Esophagus muscularis mucosa (tissue), 4 donors: Measurements from ENCODE around the gene NINJ2. TPM values are rescaled to one million over a fixed set of nuclear protein-coding genes. Genes with fewer than 3 reads are reported as not detected.

ENCODE experiments used
- DNase-seq: peaks from one replicate; pipeline ENCODE4 v3.0.0-alpha.2; 2017; ENCODE audit errors: extremely low spot score
- H3K27ac ChIP-seq, 4 donors: fragments of 200-600 bp; sonication (generic); replicated peaks in 1 of 4; 1 replicate in 3 of 4; 2 replicates in 1 of 4; pipeline ENCODE4 v1.5.1; 2016 to 2019; ENCODE audit warnings: mild to moderate bottlenecking in 1 of 4
- H3K27me3 ChIP-seq, 4 donors: fragments of 200-600 bp; sonication (generic); one replicate each; pipeline versions ENCODE4 v1.5.1 to v1.6.0; 2016 to 2019
- H3K36me3 ChIP-seq, 4 donors: fragments of 200-600 bp; sonication (generic); one replicate each; pipeline ENCODE4 v1.5.1; 2016 to 2019
- H3K4me1 ChIP-seq, 4 donors: fragments of 200-600 bp; sonication (generic); one replicate each; pipeline ENCODE4 v1.5.1; 2016 to 2019
- H3K4me3 ChIP-seq, 4 donors: fragments of 200-600 bp; sonication (generic); 1 replicate in 2 of 4; 2 replicates in 2 of 4; pipeline ENCODE4 v1.5.1; 2016 to 2019; ENCODE audit warnings: mild to moderate bottlenecking in 4 of 4, moderate library complexity in 1 of 4
- H3K9me3 ChIP-seq, 4 donors: fragments of 200-600 bp; sonication (generic); 1 replicate in 3 of 4; 2 replicates in 1 of 4; pipeline ENCODE4 v1.5.1; 2016 to 2019
- EP300 ChIP-seq: sonication (generic); formaldehyde crosslinking; IDR thresholded peaks from one replicate; pipeline ENCODE4 v1.6.1; 2017; ENCODE audit warnings: antibody characterized with exemption
- POLR2A ChIP-seq: fragments of 450-650 bp; IDR thresholded peaks from one replicate; pipeline ENCODE4 v1.6.1; 2017; ENCODE audit warnings: antibody characterized with exemption, moderate library complexity, mild to moderate bottlenecking, low read depth
- POLR2AphosphoS5 ChIP-seq, 2 donors: sonication (generic); formaldehyde crosslinking; IDR thresholded peaks; one replicate each; pipeline ENCODE4 v1.6.1; 2017; ENCODE audit warnings: antibody characterized with exemption in 2 of 2
- WGBS: methylation state at CpG from one replicate; pipeline ENCODE4 v1.1.5; 2018; 5-methylcytosine and 5-hydroxymethylcytosine counted together
- intact Hi-C: fragments of 100-400 bp; cut with DNase I; formaldehyde crosslinking; loops from one replicate; pipeline ENCODE4 v1.15.1; 2023
- total RNA-seq, 4 donors: library from RNA; depleted of rRNA; stranded (reverse); fragments of >200 nt; gene quantifications; one replicate each; pipeline versions ENCODE4 v1.1.0 to v1.2.1, GENCODE V29; 2016
- TF ChIP-seq, protein P1 (sequence below), 3 experiments: fragments of 200-600 bp in 2 of 3; fragments of 450-650 bp in 1 of 3; sonication (generic) in 2 of 3; IDR thresholded peaks; one replicate each; pipeline ENCODE4 v1.5.1; 2017 to 2019; ENCODE audit warnings: antibody characterized with exemption in 3 of 3, mild to moderate bottlenecking in 2 of 3, moderate library complexity in 1 of 3

The NINJ2 gene
- total RNA-seq, 4 donors from 2014 or later = 2.9 to 11.1 (median 7.1) TPM

DNA sequence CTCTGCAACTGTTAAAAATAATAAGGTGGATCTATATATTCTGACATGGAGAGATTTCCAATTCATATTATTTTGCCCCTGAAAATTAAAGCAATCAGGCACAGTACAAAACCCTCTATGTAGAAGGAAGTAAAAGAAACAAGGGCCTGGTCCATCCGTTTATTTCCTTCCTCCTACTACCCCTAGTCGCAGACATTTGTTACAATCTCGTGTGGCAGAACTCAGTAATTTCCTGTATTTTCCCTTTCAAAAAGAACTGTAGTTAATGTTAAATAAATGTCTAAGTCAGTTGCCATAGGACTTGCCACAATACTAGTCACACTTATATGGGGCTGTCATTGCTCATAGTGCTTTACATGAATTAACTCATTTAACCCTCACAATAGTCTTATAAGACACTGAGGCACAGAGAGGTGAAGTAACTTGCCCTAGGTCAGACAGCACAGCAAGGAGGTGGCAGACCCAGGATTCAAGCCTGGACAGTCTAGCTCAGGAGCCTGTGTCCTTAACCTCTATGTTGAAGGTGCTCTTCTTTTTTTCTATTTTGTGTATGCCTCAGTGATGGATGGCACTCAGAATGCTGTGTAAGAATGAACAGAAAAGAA, 24.2 kb downstream of the NINJ2 start:
- WGBS = 57% methylated on average over 3 of the region's 3 CpGs
- Histone ChIP-seq H3K36me3 (no peaks in the 10 kb centered on the region), H3K9me3 (no peaks in the 10 kb centered on the region), H3K27ac (peak overlapping the region in 2 of 4 donors; percentile 4 to 6), H3K4me3 (no peak overlapping the region), H3K27me3 (no peaks in the 10 kb centered on the region), H3K4me1 (peaks cover 10 to 17% (median 15%) of the 10 kb centered on the region in 4 donors)
- intact Hi-C loops = no loop called here
- no peak for DNase-seq
- no peak for TF ChIP-seq POLR2A
- no peak for TF ChIP-seq EP300
- TF ChIP-seq, protein P1, sequence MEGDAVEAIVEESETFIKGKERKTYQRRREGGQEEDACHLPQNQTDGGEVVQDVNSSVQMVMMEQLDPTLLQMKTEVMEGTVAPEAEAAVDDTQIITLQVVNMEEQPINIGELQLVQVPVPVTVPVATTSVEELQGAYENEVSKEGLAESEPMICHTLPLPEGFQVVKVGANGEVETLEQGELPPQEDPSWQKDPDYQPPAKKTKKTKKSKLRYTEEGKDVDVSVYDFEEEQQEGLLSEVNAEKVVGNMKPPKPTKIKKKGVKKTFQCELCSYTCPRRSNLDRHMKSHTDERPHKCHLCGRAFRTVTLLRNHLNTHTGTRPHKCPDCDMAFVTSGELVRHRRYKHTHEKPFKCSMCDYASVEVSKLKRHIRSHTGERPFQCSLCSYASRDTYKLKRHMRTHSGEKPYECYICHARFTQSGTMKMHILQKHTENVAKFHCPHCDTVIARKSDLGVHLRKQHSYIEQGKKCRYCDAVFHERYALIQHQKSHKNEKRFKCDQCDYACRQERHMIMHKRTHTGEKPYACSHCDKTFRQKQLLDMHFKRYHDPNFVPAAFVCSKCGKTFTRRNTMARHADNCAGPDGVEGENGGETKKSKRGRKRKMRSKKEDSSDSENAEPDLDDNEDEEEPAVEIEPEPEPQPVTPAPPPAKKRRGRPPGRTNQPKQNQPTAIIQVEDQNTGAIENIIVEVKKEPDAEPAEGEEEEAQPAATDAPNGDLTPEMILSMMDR (IDR thresholded peaks at IDR 0.05) = no peak
- no peak for TF ChIP-seq POLR2AphosphoS5 (IDR thresholded peaks at IDR 0.05)

DNA sequence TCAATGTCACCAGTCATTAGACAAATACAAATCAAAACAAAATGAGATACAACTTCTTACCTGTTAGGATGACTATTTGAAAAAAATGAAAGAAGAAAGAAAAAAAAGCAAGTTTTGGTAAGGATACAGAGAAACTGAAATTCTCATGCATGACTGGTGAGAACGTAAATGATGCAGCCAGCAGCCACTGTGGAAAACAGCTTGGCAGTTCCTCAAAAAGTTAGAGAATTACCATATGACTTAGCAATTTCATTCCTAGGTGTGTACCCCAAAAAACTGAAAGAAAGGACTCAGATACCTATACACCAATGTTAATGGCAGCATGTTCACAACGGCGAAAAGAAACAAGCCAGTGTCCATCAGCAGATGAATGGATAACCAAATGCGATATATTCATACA, 26.6 kb downstream of the NINJ2 start:
- TF ChIP-seq POLR2AphosphoS5 (IDR thresholded peaks at IDR 0.05) (no peak), EP300 (no peak), POLR2A (no peak)
- TF ChIP-seq, protein P1 (IDR thresholded peaks at IDR 0.05) = no peak
- H3K36me3 ChIP-seq = no peaks in the 10 kb centered on the region
- intact Hi-C loops = no loop called here
- H3K27ac ChIP-seq = no peak overlapping the region
- 95% methylated on average over 4 of the region's 4 CpGs for WGBS
- no peaks in the 10 kb centered on the region for H3K9me3 ChIP-seq
- H3K27me3 ChIP-seq = no peaks in the 10 kb centered on the region
- DNase-seq = no peak
- H3K4me3 ChIP-seq = no peak overlapping the region
- peaks cover 18 to 24% (median 21%) of the 10 kb centered on the region in 4 donors for H3K4me1 ChIP-seq

DNA sequence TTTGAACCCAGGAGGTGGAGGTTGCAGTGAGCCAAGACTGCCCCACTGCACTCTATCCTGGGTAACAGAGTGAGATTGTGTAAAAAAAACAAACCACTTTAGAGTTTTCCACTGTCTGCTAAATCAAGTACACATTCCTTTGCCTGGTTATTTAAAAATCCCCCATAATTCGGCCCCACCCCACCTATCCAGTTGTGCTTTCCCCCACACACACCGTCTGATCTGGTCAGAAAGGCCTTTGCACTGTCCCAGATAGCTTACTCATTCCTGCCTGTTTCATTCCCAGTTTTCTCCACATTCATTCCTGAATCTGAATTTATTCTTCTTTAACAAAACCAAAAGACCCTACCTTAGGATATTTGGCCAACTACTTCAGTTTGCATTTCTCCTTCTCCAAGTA, 29.5 kb downstream of the NINJ2 start:
- Histone ChIP-seq H3K27ac (peak overlapping the region in 3 of 4 donors; percentile 62 to 82 (median 73)), H3K4me1 (peaks cover 25 to 38% (median 33%) of the 10 kb centered on the region in 4 donors), H3K4me3 (no peak overlapping the region), H3K36me3 (no peaks in the 10 kb centered on the region), H3K9me3 (no peaks in the 10 kb centered on the region), H3K27me3 (no peaks in the 10 kb centered on the region)
- TF ChIP-seq POLR2A (no peak), EP300 (no peak), POLR2AphosphoS5 (IDR thresholded peaks at IDR 0.05) (no peak)
- TF ChIP-seq, protein P1 (IDR thresholded peaks at IDR 0.05) = no peak
- intact Hi-C loops = loop anchor here (5.0 kb wide), 2 partner anchors 56 to 119 kb away; partner anchors contain the start of gene WNK1
- no peak for DNase-seq
- WGBS = 85% methylated on average over 2 of the region's 2 CpGs

DNA sequence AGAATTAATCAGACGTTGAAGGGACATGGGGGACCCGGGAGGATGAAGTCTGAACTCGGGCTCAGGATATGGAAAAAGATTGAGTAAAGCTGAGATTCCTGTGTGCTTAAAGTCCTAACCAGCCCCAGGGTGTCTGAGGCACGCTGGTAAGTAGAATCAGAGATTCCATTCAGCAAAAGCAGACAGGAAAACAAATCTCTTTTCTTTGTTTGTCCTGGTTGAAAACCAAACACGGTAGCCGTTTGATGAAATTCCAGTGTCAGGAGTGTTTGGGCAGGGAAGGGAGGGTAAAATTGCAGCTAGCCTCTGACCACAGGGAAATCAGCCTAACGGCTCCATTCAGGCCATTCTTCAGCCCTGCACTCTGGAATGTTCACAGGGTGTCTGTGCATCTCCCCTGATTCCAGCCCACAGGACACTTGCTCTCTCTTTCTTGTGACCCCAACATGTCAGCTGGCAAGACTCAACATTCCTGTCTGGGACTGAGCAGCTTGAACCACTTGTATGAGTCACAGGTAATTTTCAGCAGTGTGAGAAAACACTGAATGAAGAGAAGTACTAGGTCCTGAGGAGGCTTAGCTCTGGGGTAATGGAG, 31.0 kb downstream of the NINJ2 start:
- Histone ChIP-seq H3K4me1 (peaks cover 25 to 40% (median 37%) of the 10 kb centered on the region in 4 donors), H3K9me3 (no peaks in the 10 kb centered on the region), H3K4me3 (peak overlapping the region in 1 of 4 donors; percentile 15), H3K27me3 (no peaks in the 10 kb centered on the region), H3K27ac (peak overlapping the region; percentile 62 to 82 (median 72)), H3K36me3 (no peaks in the 10 kb centered on the region)
- TF ChIP-seq, protein P1 (IDR thresholded peaks at IDR 0.05) = no peak
- TF ChIP-seq POLR2A (no peak), POLR2AphosphoS5 (IDR thresholded peaks at IDR 0.05) (peak; percentile 12 to 50), EP300 (no peak)
- intact Hi-C loops = loop anchor here (5.0 kb wide), 2 partner anchors 55 to 120 kb away; partner anchors contain the start of gene WNK1
- no peak for DNase-seq
- 16% methylated on average over 7 of the region's 7 CpGs for WGBS
